Hypothalamus (tissue), 51 donors: ENCODE data around the gene GPR45.

ENCODE experiments used
- DNase-seq, 51 donors: peaks; one replicate each; lab custom pipeline; 2025; lab: John Stamatoyannopoulos, UW

Gene GPR45

DNA sequence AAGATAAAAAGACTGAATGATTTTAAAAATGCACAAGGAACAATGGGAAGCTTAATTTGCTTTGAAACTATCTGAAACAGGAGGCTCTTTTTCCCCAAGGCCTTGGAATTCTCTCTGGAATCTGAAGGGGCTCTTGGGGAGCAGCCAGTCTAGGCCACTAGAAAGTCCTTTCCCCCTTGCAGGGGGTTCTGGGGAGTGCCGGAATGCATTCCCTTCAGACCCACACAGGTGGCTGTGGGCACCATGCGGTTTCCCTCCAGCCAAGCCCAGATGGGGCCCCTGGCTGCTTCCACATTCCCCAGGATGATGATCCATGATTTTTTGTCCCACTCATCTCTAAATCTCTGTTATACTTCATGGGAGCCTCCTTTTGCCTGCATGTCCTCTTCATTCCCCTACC, 10.7 kb downstream of the GPR45 start:
- no peak for DNase-seq

DNA sequence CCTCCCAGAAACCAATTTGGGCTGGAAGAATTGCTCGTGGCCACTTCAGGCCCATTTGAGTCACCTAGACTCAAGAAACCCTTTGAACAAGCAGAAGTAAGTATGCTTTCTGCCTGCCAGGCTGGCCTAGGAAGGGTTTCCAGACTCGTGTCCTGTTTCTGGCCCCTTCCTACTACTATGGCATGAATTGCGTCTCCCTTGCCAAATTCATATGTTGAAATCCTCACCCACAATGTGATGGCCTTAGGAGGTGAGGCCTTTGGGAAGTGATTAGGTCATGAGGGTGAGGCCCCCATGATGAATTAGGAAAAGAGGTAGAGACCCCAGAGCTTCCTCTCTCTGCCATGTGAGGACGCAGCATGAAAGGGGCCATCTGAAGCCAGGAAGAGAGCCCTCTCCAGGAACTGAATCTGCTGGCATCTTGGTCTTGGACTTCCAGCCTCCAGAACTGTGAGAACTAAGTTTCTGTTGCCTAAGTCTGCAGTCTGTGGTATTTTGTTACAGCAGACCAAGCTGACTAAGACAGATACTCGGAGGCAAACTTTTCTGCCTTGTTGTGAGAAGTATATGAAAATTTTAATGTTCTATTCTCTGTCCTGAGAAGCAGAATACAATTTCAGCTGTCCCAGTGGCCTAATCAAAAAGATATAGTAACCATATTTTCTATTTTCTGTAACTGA, 13.1 kb downstream of the GPR45 start:
- DNase-seq: no peak

DNA sequence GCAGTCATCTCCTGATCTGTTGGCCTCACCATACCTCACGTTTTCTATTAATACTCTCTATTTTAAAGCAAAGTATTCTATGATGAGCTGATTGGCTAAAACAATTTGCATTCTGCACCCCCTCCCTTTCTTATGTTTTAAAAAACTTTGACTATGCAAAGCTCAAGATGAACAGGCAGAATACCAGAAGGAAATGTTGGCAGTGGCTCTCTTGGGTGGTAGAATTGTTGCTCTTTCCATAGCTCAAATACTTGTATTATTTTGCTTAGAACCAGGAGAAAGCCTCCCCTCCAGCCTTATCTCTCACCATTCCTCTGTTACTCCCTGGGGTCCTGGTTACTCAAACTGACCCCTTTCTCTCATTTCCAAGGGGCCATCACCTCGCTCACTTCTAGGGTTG, 14.4 kb downstream of the GPR45 start:
- no peak for DNase-seq

DNA sequence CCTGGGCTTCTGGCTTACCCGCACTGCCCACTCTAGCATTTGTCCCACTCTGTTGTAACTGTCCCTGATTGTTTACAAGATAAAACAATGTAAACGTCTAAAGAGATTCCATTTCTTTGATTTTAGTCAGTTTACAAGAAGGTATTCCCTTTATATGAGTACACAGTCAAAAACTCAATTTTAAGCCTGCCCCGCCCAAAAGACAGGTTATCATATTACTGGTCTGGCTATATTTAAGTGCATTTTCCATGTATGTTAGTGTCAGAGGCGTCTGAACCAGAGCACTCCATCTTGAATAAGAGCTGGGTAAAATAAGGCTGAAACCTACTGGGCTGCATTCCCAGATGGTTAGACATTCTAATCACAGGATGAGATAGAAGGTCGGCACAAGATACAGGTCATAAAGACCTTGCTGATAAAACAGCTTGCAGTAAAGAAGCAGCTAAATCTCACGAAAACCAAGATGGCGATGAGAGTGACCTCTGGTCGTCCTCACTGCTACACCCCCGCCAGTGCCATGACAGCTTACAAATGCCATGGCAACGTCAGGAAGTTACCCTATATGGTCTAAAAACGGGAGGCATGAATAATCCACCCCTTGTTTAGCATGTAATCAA, 15.0 kb downstream of the GPR45 start:
- DNase-seq: no peak

DNA sequence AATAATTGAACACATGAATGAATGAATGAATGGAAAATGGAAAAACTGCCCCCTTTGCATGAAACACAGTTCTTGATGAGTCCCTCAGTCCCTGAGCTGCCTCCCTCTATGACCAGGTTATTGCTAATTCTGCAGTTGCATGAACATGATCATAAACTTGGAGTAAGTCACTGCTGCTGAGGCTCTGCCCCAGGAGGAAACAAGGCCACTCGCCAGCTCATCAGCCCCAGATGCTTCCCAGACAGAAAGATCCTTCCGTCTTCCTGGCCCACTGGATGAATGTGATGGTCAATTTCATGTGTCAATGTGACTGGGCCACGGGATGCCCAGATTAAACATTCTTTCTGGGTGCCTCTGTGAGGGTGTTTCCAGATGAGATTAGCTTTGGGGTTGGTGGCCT, 16.4 kb downstream of the GPR45 start:
- DNase-seq: no peak

DNA sequence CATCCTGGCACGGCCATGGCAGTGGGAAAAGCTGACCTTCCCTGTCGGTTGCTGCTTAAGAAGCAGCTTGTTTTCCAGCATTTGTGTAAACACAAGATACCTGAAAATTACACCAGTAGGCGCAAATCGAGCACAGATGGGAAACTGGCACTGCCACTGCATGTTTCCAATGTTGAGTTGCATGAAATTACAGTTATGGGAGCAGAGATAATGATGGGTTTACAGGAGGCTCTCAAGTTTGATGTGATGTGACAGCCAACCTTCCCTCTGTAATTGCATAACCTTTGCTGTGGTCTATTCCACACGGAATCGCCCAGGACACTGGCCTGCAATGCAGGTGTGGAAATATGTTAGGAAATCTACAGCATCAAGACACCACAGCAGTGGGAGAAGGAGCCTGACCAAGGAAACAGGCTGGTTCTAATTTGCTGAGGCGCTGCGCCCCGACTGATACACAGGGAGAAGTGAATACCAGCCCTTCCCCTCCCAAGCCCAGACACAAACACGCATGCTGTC, 17.4 kb downstream of the GPR45 start:
- no peak for DNase-seq

DNA sequence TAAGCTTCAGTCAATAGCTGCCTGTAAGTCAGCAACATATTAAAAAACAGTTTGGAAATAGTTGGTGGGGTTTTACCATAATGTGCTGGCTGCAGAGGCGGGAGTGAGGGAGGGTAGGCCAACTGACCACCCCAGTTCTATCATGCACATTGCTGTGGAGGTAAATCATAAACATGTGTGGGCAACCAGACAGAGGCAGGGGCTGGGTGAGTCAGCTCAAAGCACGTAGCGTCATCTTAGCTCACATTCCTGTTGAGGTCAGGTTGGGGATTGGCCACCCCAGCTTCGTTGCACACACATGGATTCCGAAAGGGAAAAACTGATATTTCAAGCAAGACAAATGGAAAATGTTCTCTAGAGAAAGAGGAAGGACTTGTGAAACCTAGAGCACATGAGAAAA, 19.5 kb downstream of the GPR45 start:
- DNase-seq: no peak

DNA sequence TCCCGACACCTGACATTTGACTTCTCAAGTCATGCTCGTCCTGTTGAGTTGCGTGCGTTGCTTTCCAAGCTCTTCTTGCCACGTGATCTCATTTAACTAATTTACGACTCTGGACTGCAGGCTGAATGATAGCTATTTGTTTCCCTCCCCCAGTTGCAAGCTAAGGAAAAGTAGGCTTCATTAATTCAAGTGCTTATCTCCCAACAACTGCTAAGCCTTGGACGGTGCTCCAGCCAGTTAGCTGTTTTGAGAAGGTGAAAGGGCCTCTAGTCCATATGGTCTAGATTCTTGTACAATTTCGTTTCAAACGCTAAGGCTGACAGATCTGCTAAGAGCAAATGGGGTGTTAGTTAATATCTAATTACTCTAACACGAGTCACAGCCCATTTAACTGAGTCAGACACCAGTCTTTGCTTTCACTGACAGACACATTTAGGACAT, 21.1 kb downstream of the GPR45 start:
- no peak for DNase-seq

DNA sequence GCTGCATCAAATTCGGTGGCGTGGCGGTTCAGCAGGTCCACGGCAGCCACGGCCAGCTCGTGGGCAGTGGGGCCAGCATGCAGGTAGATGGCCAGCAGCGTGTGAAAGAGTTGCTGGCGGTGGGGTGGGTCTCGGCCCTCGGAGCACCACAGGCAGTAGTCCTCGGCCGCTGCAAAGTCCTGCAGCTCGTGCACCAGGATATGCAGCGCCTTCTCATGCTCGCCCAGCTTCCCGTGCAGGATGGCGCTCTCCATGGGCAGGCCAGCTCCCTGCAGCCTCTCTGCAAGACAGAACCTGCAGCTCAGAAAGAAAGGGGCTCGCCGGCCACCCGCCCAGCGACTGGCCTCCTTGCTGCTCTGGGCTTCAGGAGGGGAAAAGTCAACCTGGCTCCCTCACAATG, 27.9 kb downstream of the GPR45 start:
- no peak for DNase-seq

DNA sequence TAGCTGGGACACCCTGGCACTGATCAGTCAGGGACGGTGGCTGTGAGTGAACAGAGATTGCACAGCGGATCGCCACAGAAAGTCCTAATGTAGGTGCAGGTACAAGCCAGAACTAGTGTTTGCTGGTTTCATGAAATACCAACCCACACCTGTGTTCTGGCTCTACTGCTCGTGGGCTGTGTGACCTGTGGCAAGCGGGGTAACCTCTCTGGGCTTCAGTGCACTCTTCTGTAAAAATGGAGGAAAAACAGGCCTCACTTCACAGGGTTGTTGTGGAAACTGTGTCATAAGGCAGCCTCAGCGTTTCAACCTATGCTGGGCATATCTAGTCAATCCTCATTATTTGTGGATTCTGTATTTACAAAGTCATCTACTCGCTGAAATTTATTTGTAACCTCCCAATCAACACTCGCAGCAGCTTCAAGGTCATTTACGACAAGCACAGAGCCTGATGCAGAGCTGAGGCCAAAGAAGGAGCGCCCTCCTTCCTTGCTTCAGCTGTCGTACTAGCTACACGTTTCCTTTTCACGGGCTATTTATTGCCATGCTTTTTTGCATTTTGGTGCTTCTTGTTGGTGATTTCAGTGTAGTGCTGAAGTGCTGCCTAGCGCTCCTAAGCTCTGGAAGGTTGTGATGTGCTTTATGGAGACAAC, 30.0 kb downstream of the GPR45 start:
- DNase-seq: no peak

DNA sequence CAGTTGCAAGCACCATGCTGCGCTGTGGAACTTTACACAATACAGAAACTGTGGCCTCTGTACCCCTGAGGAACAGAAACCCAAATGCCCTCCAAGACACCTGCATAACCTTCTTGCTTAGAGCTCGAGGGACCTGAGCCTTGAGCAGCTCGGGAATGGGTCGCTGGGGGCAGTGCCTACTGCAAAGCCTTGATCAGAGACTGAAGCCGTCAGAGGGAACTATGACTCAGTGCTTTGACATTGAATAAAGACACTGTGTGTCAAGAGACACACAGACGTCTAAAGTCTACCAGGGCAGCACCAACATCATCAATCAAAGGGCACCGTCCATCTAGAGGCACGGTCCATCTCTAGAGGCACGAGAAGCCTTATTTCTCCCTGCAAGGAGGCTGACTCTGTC, 30.6 kb downstream of the GPR45 start:
- no peak for DNase-seq

DNA sequence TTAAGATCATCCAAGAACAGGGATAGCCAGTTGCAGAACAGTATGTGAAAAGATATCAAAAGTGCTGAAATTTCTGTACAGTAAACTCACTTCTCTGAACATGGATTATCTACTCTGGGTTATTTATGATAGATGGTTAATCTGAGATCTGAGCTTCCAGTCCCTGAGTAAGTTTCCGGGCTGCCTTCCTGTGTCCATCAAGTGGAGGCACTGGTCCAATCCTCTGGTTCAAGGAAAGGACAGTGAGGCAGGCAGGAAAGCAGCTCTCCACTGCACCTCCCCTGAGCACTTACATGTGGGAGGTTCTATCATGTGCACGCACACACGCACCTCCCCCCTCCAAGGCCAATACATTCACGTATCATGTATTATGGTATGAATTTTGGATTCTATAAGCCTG, 32.5 kb downstream of the GPR45 start:
- DNase-seq: no peak

DNA sequence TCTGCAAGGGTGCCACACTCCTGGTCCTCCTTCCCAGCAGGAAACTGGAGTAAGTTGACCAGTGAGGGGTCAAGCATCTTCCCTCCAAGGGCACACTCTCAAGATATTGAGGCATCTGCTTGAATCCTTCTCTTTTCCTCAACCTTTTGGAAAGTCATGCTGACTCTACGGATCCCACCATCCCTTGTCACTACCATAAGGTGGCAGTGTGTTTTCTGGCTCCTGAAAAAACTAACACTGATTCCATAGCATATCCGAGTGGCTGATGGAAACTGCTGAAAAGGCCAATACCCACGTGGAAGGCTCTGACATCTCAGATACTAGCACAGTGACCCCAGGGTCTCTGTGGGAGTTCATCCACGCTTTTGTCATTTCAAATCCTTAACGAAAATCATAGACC, 37.1 kb downstream of the GPR45 start:
- DNase-seq: no peak

DNA sequence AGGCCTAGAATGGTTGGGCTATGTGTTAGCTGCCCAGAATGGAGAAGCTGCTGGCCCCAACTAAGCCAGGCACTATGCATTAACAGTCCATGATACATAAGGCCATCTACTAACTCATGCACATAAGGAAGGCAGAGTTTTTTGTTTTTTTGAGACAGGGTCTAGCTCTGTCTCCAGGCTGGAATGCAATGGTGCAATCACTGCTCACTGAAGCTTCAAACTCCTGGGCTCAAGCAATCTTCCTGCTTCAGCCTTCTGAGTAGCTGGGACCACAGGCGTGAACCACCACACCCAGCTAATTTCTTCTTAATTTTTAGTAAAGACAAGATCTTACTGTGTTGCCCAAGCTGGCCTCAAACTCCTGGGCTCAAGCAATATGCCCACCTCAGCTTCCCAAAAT, 37.6 kb downstream of the GPR45 start:
- no peak for DNase-seq

DNA sequence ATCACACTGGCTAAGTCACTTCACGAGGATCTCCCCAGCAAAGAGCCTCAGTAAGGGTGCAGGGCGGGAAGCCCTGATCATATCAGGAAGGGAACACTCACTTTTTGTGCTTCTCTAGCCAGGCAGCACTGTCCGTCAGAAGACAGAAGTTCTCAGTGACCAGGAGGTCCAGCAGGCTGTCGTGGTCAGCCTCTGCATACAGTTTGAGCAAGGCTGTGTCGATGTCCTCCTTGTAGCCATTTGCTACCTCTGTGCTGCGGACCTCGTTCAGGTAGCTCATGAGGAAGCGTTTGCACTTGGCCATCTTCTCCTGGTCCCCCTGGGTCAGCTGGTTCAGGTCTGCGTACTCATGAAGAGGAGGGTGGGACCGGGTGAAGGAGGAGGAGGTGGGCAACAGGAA, 38.7 kb downstream of the GPR45 start:
- DNase-seq: no peak

DNA sequence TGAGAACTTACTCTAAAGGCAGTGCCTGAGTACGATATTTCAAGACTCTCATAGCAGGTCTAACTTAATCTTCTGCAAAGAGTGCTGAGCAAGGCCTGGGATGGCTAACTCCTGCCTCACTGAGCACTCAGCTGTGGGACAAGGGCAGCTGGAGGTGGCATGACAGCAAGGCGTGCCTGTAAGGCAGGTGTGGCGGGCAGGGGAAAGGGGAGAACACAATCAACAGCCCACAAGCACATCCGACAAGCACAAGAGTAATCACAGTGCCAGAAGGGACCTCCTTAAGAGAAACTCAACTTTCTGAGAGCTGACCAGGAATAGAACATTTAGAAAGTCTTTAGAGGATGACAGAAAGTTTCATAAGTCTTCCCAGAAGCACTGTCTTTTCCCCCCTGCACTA, 42.0 kb downstream of the GPR45 start:
- DNase-seq: no peak

DNA sequence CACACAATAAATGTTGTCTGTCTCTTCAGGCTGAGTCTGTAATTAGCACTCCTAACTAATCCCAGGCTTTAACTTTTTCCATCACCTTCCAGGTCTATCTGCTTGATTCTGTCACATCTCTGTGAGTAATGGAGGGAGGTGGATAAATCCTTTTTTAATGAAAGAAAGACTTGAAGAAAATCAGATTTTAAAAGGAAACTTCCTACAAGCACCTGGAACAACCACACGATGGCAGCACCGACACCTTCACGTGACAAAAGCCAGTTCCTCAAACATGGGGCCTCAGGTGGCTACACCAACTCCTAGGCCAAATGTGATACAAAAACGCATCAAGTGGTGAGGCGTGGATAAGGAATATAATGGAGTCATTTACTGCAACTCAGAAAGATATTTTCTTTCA, 46.1 kb downstream of the GPR45 start:
- DNase-seq: peak in 1 of 51 donors; percentile 13

DNA sequence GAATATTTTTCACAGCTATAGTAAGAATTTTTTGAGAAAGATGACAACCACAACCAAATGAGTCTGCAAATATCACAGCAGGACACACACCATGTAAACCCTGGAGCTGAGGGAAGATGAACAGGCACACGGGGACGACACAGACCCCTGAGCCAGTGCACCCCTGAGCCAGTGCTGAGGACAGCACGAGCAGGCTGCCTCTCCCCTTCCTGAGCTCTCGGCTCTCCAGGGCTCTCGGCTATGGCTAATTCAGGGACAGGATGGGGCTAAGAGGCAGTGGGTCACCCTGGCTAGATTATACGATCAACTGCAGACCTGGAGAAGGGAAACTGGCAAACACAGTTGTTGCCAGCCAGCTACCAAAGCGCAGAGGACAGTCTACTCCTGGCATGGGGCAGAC, 46.6 kb downstream of the GPR45 start:
- no peak for DNase-seq

DNA sequence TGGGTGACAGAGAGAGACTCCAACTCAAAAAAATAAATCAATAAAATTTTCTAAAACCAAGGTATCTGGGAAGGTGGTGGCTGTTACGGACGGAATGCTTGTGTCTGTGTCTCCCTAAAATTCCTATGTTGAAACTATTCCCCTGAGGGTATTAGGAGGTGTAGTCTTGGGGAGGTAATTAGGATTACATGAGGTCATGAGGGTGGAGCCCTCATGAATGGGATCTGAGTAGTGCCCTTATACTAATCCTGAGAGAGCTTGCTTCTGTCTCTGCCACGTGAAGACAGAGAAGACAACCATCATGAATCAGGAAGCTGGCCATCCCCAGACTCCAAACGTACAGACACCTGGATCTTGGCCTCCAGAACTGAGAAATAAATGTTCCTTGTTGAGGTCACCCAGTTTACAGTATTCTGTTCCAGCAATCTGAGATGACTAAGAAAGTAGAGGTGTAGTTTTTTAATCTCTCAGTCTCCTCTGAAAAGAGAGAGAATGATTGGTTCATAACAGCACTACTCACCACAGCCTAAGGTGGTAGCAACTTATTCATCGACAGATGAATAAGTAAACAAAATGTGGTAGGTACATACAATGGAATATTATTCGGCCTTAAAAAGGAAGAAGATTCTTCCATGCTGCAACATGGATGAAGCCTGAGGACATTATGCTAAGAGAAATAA, 49.6 kb downstream of the GPR45 start:
- no peak for DNase-seq

DNA sequence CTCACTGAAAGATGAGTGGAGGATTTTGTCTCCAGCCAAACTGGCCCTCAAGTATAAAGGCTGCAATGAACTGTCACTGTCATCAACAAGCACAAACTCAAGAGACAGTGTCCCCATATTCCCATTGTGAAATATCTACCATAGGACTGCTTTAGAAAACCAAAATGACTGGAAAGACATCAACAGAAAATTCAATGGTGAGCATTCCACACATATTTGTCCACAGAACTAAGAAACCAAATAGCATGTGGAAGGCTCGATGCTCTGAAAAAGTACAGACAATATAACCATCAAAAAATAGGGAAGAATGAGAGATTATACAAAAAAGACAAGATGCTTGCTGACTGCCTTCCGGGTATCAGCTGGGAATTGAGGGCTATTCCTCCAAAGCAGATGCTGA, 50.4 kb downstream of the GPR45 start:
- DNase-seq: no peak
